CD14-positive monocyte (primary cell): Measurements from ENCODE around the gene NEK7. TPM values are rescaled to one million over a fixed set of nuclear protein-coding genes. Genes with fewer than 3 reads are reported as not detected.

Experiments used
- DNase-seq, 3 donors: peaks; one replicate each; pipeline ENCODE4 v3.0.0-alpha.2; 2011 to 2022
- H2AFZ ChIP-seq: 2 replicates; pipeline ENCODE4 v1.6.0; 2012; ENCODE audit warnings: mild to moderate bottlenecking, low read depth, low read length, inconsistent platforms; ENCODE audit not compliant: insufficient read depth, poor library complexity, severe bottlenecking
- H3K27ac ChIP-seq, 2 donors: 1 replicate in 1 of 2; 2 replicates in 1 of 2; pipeline ENCODE4 v1.5.1; 2012 to 2013; ENCODE audit warnings: low read length in 2 of 2, control low read depth in 1 of 2, inconsistent platforms in 1 of 2, low read depth in 1 of 2, mild to moderate bottlenecking in 1 of 2
- H3K27me3 ChIP-seq, 2 donors: one replicate each; pipeline versions ENCODE4 v1.6.0 to v1.6.1; 2011 to 2013; ENCODE audit warnings: low read length in 2 of 2; ENCODE audit not compliant: control insufficient read depth in 2 of 2, insufficient read depth in 2 of 2
- H3K36me3 ChIP-seq, 2 donors: replicated peaks in 1 of 2; 1 replicate in 1 of 2; 2 replicates in 1 of 2; pipeline versions ENCODE4 v1.5.1 to v1.6.1; 2012 to 2013; ENCODE audit warnings: low read length in 2 of 2, control low read depth in 1 of 2, inconsistent platforms in 1 of 2, mild to moderate bottlenecking in 1 of 2; ENCODE audit not compliant: insufficient read depth in 2 of 2, control insufficient read depth in 1 of 2
- H3K4me1 ChIP-seq, 2 donors: 1 replicate in 1 of 2; 2 replicates in 1 of 2; pipeline versions ENCODE4 v1.5.1 to v1.6.1; 2012 to 2013; ENCODE audit warnings: low read length in 2 of 2, control low read depth in 1 of 2, inconsistent platforms in 1 of 2, mild to moderate bottlenecking in 1 of 2, moderate library complexity in 1 of 2; ENCODE audit not compliant: insufficient read depth in 2 of 2, control insufficient read depth in 1 of 2
- H3K4me2 ChIP-seq: replicated peaks from 2 replicates; pipeline ENCODE3; 2012; ENCODE audit warnings: low read length, moderate library complexity, mild to moderate bottlenecking; ENCODE audit not compliant: poor library complexity, severe bottlenecking; ENCODE audit errors: extremely low read depth
- H3K4me3 ChIP-seq, 3 experiments: fragments of 200-600 bp in 1 of 3; sonication (generic) in 1 of 3; replicated peaks in 1 of 3; 1 replicate in 2 of 3; 2 replicates in 1 of 3; pipeline ENCODE4 v1.5.1; 2011 to 2013; ENCODE audit warnings: low read length in 3 of 3, mild to moderate bottlenecking in 3 of 3, control low read depth in 2 of 3, low read depth in 2 of 3, inconsistent platforms in 1 of 3, moderate library complexity in 1 of 3
- H3K79me2 ChIP-seq: 2 replicates; pipeline ENCODE4 v1.6.0; 2012; ENCODE audit warnings: mild to moderate bottlenecking, control low read depth, inconsistent platforms, low read length, moderate library complexity; ENCODE audit not compliant: insufficient read depth
- H3K9ac ChIP-seq: 2 replicates; pipeline ENCODE4 v1.6.0; 2017; ENCODE audit warnings: low read length, mild to moderate bottlenecking; ENCODE audit not compliant: insufficient read depth, poor library complexity, severe bottlenecking
- H3K9me3 ChIP-seq, 2 donors: replicated peaks in 1 of 2; 1 replicate in 1 of 2; 2 replicates in 1 of 2; pipeline versions ENCODE4 v1.5.1 to v1.6.1; 2012 to 2013; ENCODE audit warnings: low read length in 2 of 2, control low read depth in 1 of 2; ENCODE audit not compliant: control insufficient read depth in 1 of 2, insufficient read depth in 1 of 2
- H4K20me1 ChIP-seq: 2 replicates; pipeline ENCODE4 v1.6.0; 2012; ENCODE audit warnings: mild to moderate bottlenecking, low read length, control low read depth, moderate library complexity; ENCODE audit not compliant: insufficient read depth
- H3K27ac Mint-ChIP-seq, 7 donors: one replicate each; pipeline ENCODE4 v1.8.0; 2020; ENCODE audit warnings: mild to moderate bottlenecking in 7 of 7, mixed read lengths in 7 of 7, moderate library complexity in 6 of 7, inconsistent platforms in 2 of 7
- H3K27me3 Mint-ChIP-seq, 3 donors: one replicate each; pipeline ENCODE4 v1.8.0; 2021 to 2022; ENCODE audit warnings: low read depth in 3 of 3, mild to moderate bottlenecking in 3 of 3, mixed read lengths in 3 of 3, moderate library complexity in 3 of 3, inconsistent platforms in 1 of 3
- H3K36me3 Mint-ChIP-seq, 2 donors: one replicate each; pipeline ENCODE4 v1.8.0; 2020; ENCODE audit warnings: mixed read lengths in 2 of 2, inconsistent platforms in 1 of 2, mild to moderate bottlenecking in 1 of 2
- H3K4me1 Mint-ChIP-seq: one replicate; pipeline ENCODE4 v1.8.0; 2020; ENCODE audit warnings: mild to moderate bottlenecking, mixed read lengths
- H3K4me3 Mint-ChIP-seq, 2 donors: one replicate each; pipeline ENCODE4 v1.8.0; 2020; ENCODE audit warnings: mild to moderate bottlenecking in 2 of 2, mixed read lengths in 2 of 2, moderate library complexity in 1 of 2
- H3K9me3 Mint-ChIP-seq, 7 donors: one replicate each; pipeline ENCODE4 v1.8.0; 2020 to 2022; ENCODE audit warnings: mixed read lengths in 7 of 7, mild to moderate bottlenecking in 6 of 7, moderate library complexity in 6 of 7, inconsistent platforms in 2 of 7
- WGBS: methylation state at CpG from one replicate; pipeline ENCODE4 v1.1.5; 2013; ENCODE audit warnings: missing lambda C conversion rate; ENCODE audit not compliant: insufficient coverage; 5-methylcytosine and 5-hydroxymethylcytosine counted together
- intact Hi-C, 2 donors: fragments of 100-400 bp; cut with micrococcal nuclease; formaldehyde crosslinking; loops; one replicate each; pipeline versions ENCODE4 v1.15.0 to v1.15.1; 2023
- polyA plus RNA-seq, 3 donors: library from polyadenylated mRNA; depleted of rRNA in 1 of 3; unstranded in 2 of 3; stranded (reverse) in 1 of 3; fragments of 300-500 nt in 2 of 3; fragments of >200 nt in 1 of 3; fragmentation: Illumina TruSeq in 2 of 3; gene quantifications; 1 replicate in 2 of 3; 2 replicates in 1 of 3; pipeline ENCODE4 v1.2.3, GENCODE V29; 2012 to 2021
- TF ChIP-seq, protein P1 (sequence below): fragments of 200-600 bp; IDR thresholded peaks from one replicate; pipeline ENCODE4 v1.8.0; 2022; ENCODE audit warnings: antibody characterized with exemption, mild to moderate bottlenecking

The NEK7 gene
- polyA plus RNA-seq, 3 donors: 16.0 to 50.1 (median 46.5) TPM

- no peak overlapping the region for H3K27ac Mint-ChIP-seq
- DNase-seq: no peak
- H3K9me3 Mint-ChIP-seq: peaks cover 4 to 16% (median 7%) of the 10 kb centered on the region in 7 donors
- Histone ChIP-seq H3K9me3 (no peaks in the 10 kb centered on the region), H3K4me3 (no peak overlapping the region), H3K9ac (no peak overlapping the region), H3K79me2 (no peaks in the 10 kb centered on the region), H3K27me3 (no peaks in the 10 kb centered on the region), H3K27ac (no peak overlapping the region), H4K20me1 (no peaks in the 10 kb centered on the region), H2AFZ (no peak overlapping the region), H3K4me1 (no peaks in the 10 kb centered on the region), H3K36me3 (no peaks in the 10 kb centered on the region), H3K4me2 (no peak overlapping the region)
- H3K27me3 Mint-ChIP-seq: no peaks in the 10 kb centered on the region
- H3K36me3 Mint-ChIP-seq: no peaks in the 10 kb centered on the region
- no peaks in the 10 kb centered on the region for H3K4me1 Mint-ChIP-seq
- H3K4me3 Mint-ChIP-seq: no peak overlapping the region
- TF ChIP-seq, protein P1, sequence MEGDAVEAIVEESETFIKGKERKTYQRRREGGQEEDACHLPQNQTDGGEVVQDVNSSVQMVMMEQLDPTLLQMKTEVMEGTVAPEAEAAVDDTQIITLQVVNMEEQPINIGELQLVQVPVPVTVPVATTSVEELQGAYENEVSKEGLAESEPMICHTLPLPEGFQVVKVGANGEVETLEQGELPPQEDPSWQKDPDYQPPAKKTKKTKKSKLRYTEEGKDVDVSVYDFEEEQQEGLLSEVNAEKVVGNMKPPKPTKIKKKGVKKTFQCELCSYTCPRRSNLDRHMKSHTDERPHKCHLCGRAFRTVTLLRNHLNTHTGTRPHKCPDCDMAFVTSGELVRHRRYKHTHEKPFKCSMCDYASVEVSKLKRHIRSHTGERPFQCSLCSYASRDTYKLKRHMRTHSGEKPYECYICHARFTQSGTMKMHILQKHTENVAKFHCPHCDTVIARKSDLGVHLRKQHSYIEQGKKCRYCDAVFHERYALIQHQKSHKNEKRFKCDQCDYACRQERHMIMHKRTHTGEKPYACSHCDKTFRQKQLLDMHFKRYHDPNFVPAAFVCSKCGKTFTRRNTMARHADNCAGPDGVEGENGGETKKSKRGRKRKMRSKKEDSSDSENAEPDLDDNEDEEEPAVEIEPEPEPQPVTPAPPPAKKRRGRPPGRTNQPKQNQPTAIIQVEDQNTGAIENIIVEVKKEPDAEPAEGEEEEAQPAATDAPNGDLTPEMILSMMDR: no peak
- intact Hi-C loops: no loop called here
Measured at GRCh38 chr1:198337886-198338285, 181.1 kb downstream of the NEK7 start.

- H3K27me3 ChIP-seq: no peaks in the 10 kb centered on the region
- Mint-ChIP-seq H3K27me3 (no peaks in the 10 kb centered on the region), H3K9me3 (peaks cover 4 to 16% (median 7%) of the 10 kb centered on the region in 7 donors), H3K4me1 (no peaks in the 10 kb centered on the region), H3K4me3 (no peak overlapping the region), H3K36me3 (no peaks in the 10 kb centered on the region), H3K27ac (no peak overlapping the region)
- no peak overlapping the region for H3K4me3 ChIP-seq
- no peak overlapping the region for H3K9ac ChIP-seq
- H3K27ac ChIP-seq: no peak overlapping the region
- intact Hi-C loops: no loop called here
- H2AFZ ChIP-seq: no peak overlapping the region
- no peaks in the 10 kb centered on the region for H4K20me1 ChIP-seq
- no peaks in the 10 kb centered on the region for H3K4me1 ChIP-seq
- H3K4me2 ChIP-seq: no peak overlapping the region
- no peaks in the 10 kb centered on the region for H3K36me3 ChIP-seq
- TF ChIP-seq, protein P1: no peak
- no peaks in the 10 kb centered on the region for H3K9me3 ChIP-seq
- WGBS: no CpG with 5 or more reads among the region's 1 CpG
- DNase-seq: no peak
- H3K79me2 ChIP-seq: no peaks in the 10 kb centered on the region
Measured at GRCh38 chr1:198340139-198340538, 183.3 kb downstream of the NEK7 start.
